GM13977 (cell line): ENCODE data around the gene CST9.

ENCODE experiments used
- DNase-seq: peaks from one replicate; pipeline ENCODE4 v3.0.0; 2012; ENCODE audit warnings: low spot score
- CTCF ChIP-seq: IDR thresholded peaks from 2 replicates; pipeline ENCODE4 v1.5.1; 2012; ENCODE audit warnings: mild to moderate bottlenecking, control low read depth; ENCODE audit not compliant: insufficient read depth; ENCODE audit errors: extremely low read depth, missing control alignments
- in situ Hi-C: fragments of 300-500 bp; cut with MboI; formaldehyde crosslinking; loops from one replicate; pipeline ENCODE4 v1.12.0; 2022; ENCODE audit warnings: low sequenced_read_pairs, low pct_unique_long_range_greater_than_20kb, mixed read lengths, inconsistent platforms; ENCODE audit not compliant: unreplicated experiment

The CST9 gene

GRCh38 chr20:23602699-23603098 is 3.0 kb downstream of the CST9 start:
- TF ChIP-seq CTCF: no peak
- in situ Hi-C loops: loop anchor here (10.0 kb wide), 1 partner anchor 158 kb away; no protein-coding TSS in a partner anchor
- no peak for DNase-seq

GRCh38 chr20:23602241-23602640 is 3.5 kb downstream of the CST9 start:
- no peak for TF ChIP-seq CTCF
- DNase-seq: no peak
- in situ Hi-C loops: loop anchor here (10.0 kb wide), 1 partner anchor 157 kb away; no protein-coding TSS in a partner anchor

GRCh38 chr20:23601715-23602114 is 4.0 kb downstream of the CST9 start:
- DNase-seq: no peak
- no peak for TF ChIP-seq CTCF
- in situ Hi-C loops: loop anchor here (10.0 kb wide), 1 partner anchor 157 kb away; no protein-coding TSS in a partner anchor

GRCh38 chr20:23598481-23598880 is 7.2 kb downstream of the CST9 start:
- no peak for DNase-seq
- in situ Hi-C loops: no loop called here
- no peak for TF ChIP-seq CTCF

GRCh38 chr20:23596579-23597250 is 9.0 kb downstream of the CST9 start:
- in situ Hi-C loops: no loop called here

GRCh38 chr20:23595941-23596340 is 9.8 kb downstream of the CST9 start:
- in situ Hi-C loops: no loop called here
- TF ChIP-seq CTCF: no peak
- no peak for DNase-seq

More at GRCh38 chr20:23596579-23597250, 9.0 kb downstream of the CST9 start:
- TF ChIP-seq CTCF: no peak
- no peak for DNase-seq
